GM21526 (cell line): Measurements from ENCODE around the gene TSPEAR.
"Not testable (repeated sequence)": the region's sequence is repeated elsewhere in the genome, so short reads cannot be mapped to it uniquely, and the experiment has no call there.

Experiments used
- ATAC-seq: cut with Tn5 transposase; IDR thresholded peaks from one replicate; pipeline ENCODE4 v1.9.1; 2021; ENCODE audit warnings: moderate library complexity; ENCODE audit not compliant: unreplicated experiment, low FRiP score

TSPEAR gene

GRCh38 chr21:44657635-44658540 lies 53.5 kb downstream of the TSPEAR start, which contains the start of gene KRTAP12-3:
Gene KRTAP12-3 (plus strand): TSS chr21:44657932. CDS start chr21:44657980, 48 bp downstream.
- no peak for ATAC-seq

- ATAC-seq: no peak
Observed at GRCh38 chr21:44656868-44657267, 54.5 kb downstream of the TSPEAR start.

GRCh38 chr21:44654576-44655175 lies 56.7 kb downstream of the TSPEAR start, which contains the start of gene KRTAP12-4:
Gene KRTAP12-4 (minus strand): TSS chr21:44654659. CDS start chr21:44654614, 45 bp downstream.
- ATAC-seq: no peak

GRCh38 chr21:44653656-44654575 lies 57.5 kb downstream of the TSPEAR start:
- no peak for ATAC-seq

GRCh38 chr21:44653123-44653522 lies 58.2 kb downstream of the TSPEAR start:
- no peak for ATAC-seq

GRCh38 chr21:44650973-44651675 lies 60.2 kb downstream of the TSPEAR start:
- no peak for ATAC-seq

GRCh38 chr21:44650265-44650972 lies 61.0 kb downstream of the TSPEAR start:
- no peak for ATAC-seq

- ATAC-seq: no peak
Observed at GRCh38 chr21:44649521-44650100, 61.8 kb downstream of the TSPEAR start.

- ATAC-seq: no peak
Observed at GRCh38 chr21:44648557-44649311, 62.6 kb downstream of the TSPEAR start.

- ATAC-seq: no peak
Observed at GRCh38 chr21:44647222-44647552, 64.2 kb downstream of the TSPEAR start.

- ATAC-seq: not testable (repeated sequence)
Observed at GRCh38 chr21:44646366-44647221, 64.8 kb downstream of the TSPEAR start, which contains the start of gene KRTAP10-11. Gene KRTAP10-11 (plus strand): TSS chr21:44646414. CDS start chr21:44646459, 45 bp downstream.

GRCh38 chr21:44644878-44645277 lies 66.5 kb downstream of the TSPEAR start:
- no peak for ATAC-seq

GRCh38 chr21:44643741-44644310 lies 67.5 kb downstream of the TSPEAR start:
- no peak for ATAC-seq

- no peak for ATAC-seq
Observed at GRCh38 chr21:44640761-44641160, 70.6 kb downstream of the TSPEAR start.

GRCh38 chr21:44639331-44639655 lies 72.1 kb downstream of the TSPEAR start:
- no peak for ATAC-seq

GRCh38 chr21:44638506-44639330 lies 72.7 kb downstream of the TSPEAR start:
- not testable (repeated sequence) for ATAC-seq
